Stimulated activated CD4-positive, alpha-beta T cell treated with anti-CD3 and anti-CD28 coated beads, Interleukin-12 subunit alpha, Interleukin-12 subunit beta, amount 100 ng/mL, for 48 hours (primary cell): ENCODE results near the gene GPHN.
A peak's percentile ranks its signal among the peaks of the same experiment; 100 is the strongest.

ENCODE experiments used
- DNase-seq, 3 donors: peaks; one replicate each; pipeline ENCODE4 v3.0.0-alpha.2; 2020; ENCODE audit warnings: low read depth in 2 of 3, low spot score in 1 of 3

GPHN gene

DNA sequence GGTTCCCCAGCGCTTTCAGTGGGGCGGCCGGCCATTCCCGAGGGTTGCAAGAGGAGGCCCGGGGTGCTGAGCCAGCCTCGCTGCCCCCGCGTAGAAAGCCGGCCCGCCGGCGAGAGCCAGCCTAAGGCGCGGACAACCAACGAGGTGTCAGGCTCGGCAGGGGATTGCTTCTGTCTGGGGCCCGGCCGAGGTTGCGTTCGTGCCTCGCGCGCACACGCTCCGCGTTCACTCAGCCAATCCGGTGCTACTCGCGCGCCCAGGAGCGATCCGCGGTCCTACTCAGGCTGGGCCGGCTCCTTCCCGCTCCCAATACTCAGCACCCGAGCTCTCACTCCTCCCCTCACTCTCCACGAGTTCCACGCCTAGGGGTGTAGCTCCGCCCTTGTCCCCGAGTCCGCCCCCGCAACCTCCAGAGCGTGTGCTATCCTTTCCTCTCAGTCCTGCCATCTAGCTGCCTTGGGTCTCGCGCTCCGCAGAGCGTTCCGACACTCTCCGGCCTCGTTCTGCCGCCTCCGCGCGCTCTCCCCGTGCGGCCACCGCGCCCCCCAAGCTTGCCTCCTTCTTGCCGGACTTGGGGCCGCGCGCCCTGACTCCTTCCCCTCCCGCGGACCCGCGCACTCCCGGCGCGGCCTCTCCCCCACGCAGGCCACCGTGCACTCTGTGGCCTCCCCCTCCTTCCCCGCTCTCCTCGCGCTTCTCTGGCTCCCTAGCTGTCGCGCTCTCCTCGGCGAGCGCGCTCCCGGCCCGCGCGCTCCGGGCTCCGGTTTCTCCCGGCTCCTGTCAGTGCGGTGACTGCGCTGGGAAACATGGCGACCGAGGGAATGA lies at the start of gene GPHN:
TSS of gene GPHN (plus strand) at position 426 of the 825 bp plus-strand sequence.
- peak; percentile 78 to 92 (median 89) for DNase-seq

DNA sequence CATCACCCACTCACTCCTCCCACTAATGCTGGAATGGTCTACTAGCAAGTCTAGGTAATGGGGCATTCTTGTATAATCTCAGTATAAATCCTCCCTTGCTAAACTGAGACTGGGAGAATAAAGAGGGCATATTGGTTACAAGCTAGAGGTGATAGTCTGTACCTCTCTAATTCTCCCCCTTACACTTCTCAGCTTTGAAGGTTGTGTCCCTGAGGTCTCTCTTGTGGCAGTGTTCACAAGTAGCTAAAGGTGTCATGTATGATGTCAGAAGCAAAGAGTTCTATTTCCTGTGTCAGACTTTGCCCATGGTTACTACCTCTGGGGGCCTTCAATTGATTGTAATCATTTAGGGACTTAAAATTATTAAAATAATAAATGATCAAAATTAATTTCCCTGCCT lies 48.3 kb upstream of the GPHN start:
- DNase-seq, result no peak

DNA sequence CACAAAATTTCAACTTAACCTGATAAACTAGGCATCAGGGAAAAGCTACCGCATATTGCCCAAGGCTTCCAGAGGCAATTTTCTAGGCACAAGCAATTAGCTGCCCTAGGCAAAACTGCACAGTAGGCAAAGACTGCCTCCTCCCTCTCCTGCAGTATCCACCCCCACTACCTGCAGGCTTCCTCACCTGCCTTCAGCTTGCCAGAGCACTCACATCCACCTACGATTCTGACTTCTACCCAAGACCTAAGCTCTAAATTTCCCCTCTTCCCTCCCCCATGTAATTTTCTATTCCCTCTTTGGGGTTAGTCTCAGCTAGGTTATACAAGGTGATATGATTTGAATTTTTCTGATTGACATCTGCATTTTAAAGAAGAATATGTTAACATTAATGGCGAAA lies 43.7 kb upstream of the GPHN start:
- DNase-seq, result no peak

DNA sequence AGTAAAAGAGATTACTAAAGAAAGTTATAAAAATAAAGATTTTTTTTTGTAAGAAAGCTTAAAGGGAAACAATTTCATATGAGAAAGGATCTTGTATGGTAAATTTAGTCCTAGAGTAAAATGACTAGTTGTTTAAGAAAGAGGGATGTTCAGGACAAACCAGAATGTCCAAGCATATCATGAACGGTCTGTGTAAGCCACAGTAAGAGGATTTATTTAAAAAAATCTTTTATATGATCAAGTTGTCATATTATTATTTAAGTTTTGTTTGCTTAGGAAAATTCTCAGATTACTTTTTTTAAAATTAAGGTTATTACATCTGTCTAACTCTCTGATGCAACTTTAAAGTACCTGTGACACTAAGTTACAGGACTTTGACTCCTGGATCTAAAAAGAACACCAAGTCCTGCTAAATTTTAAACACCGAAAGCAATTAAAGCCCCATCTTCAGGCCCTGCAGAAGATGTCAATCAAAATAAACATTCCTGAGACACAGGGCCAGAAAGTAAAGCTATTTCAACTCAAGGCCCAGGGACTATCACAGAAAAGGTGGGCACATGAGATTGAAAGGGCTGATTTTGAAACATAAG lies 39.1 kb upstream of the GPHN start:
- DNase-seq, result no peak

DNA sequence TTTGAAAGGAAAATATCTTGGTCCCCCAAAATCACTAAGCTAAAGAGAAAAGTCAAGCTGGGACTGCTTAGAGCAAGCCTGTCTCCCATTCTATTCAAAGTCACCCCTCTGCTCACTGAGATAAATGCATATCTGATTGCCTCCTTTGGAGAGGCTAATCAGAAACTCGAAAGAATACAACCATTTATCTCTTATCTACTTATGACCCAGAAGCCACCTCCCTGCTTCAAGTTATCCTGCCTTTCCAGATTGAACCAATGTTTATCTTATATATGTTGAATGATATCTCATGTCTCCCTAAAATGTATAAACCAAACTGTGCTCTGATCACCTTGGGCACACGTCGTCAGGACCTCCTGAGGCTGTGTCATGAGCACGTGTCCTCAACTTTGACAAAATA lies 36.4 kb upstream of the GPHN start:
- no peak for DNase-seq

DNA sequence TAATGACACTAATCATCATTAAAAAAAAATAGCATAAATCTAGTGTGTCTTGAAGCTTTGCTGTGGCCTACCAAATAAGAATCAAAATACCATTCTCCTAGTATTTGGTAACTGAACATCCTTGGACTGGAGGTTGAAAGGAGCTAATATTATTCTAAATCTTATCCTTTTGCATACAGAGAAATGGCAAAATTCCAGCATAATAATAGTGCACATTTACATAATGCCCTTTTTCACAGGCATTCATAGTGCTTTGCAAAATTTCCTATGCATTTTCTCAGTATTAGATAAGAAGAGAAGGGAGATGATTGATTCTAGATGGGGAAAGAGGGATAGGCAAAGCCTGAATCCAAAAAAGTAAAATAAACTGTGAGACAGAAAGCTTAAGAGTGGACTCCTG lies 35.7 kb upstream of the GPHN start:
- DNase-seq, result no peak

DNA sequence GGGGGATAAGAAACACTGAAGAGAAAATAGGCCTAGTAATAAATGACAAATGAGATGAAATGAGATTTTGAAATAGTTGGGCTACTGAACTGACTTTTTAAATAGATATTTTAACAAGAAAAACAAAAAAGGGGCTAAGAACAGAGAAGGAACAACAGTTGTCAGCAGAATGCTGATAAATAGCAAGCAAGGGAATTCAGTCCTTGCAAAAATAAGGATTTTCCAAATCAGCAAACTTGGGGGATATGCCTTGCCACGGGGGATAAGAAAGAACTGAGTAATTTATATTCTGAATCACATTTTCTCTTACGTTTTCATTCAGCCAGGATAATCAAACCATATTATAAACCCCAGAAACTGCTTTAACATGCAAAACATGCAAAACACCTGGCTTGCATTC lies 34.7 kb upstream of the GPHN start:
- no peak for DNase-seq

DNA sequence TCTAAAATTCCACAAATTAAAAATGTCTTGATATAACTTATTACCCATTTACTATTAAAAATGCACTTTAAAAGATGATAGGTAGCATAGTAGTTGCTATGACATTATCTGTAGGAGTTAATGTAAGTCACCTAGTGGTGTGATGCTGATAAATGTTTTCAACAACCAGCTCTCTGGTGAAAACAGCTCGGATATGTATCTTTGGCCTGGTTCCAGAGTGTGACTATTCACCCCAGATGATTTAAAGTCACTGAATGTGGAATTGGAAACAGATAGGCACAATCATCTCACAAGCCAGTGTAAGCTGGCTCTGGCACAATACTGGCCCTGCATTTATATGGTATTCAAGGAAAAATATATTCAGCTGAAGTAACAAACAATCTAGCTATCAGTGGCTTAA lies 31.0 kb upstream of the GPHN start:
- no peak for DNase-seq

DNA sequence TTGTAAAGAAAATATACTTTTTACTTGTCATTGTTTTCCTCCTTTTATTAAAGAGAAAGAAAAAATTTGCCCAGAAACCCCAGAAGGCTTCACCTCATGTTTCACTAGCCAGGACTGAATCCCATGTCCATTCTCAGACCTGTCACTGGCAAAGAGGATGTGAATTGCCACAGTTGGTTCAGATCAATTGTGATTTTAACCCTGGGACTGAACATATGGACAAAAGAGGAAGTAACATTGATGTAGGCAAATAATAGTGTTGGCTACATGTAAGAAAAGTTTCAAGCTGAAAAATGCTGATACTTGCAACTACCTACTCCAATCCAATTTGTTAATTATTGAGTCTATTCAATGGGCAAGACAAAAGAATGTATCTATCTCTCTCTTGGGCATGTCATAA lies 30.4 kb upstream of the GPHN start:
- no peak for DNase-seq

DNA sequence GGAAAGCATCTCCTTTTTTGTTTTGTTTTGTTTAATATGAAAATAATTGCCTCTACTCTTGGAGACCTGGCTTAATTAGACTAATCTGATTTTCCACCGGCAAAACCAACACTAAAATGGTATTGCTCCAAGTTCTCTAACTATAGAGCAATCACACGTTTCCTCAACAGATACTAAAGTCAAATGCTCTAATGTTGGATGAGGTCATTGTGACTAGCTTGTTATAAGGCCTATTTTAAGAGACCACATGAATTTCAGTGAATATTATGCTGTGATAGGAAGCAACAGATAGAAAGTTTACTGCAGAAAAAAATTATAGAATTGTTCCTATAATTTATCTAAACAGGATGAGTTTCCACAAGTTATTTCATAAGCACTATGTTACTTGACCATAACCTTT lies 25.1 kb upstream of the GPHN start:
- no peak for DNase-seq

DNA sequence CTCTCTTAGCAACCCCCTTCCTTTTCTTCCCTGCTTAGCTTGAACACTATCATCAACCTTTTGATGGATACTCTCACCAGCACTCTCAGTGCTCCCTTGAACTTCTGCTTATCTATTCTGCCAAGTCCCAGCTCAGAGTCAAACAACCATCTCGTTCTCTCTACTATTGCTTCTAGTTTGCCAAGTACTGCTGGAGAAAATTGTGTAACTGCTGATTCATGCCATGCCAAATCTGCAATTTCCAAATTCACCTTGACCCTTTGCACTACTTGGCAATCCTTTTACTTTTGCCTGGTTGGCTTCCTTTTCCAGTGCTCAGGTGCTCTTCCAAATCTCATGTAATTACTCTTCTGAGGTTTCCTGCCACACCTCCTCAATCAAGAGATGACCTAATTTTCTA lies 24.6 kb upstream of the GPHN start:
- no peak for DNase-seq

DNA sequence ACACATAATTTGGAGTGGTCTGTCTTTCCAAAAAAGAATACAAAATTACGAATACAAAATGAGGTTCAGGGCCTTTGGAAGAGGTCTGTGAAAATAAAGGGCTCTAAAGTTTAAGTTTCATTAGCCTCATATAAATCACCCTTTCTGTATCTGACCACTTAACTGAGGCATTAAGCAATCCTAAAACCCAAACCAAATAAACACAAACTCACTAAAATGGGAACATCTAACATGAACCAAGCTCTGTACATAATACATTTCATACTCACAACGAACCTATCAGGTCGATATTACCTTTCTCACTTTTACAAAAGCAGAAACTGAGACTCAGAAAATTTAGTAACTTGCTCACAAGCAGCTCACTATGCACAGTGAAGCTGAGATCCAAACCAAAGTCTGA lies 22.9 kb upstream of the GPHN start:
- no peak for DNase-seq

DNA sequence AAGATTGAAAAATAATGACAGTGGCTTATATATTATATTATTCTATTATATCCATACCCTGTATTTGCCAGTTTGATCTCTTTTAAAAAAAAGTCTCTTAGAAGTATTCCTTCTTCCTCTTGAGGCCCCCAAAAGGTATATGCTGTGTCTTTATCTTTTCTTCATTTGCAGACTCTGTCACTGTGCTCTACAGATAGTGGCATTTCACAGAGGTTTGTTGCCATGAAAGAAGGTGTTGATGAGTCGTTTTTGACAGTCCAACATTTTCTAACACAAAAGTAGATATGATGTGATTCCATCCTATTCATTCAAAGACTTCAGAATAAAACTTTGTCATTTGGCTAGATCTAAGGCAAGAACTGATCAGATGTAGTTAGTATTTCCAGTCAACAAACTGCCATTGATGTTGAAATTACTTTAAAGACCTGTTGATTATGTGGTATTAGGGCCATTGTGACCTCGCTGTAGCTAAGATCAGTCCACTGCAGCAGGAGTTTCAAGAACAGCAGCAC lies 22.0 kb upstream of the GPHN start, which contains the start of gene CCDC196:
TSS of gene CCDC196 (plus strand) at position 462 of the 512 bp plus-strand sequence. CDS start 132 bp downstream, outside the sequence.
- DNase-seq, result no peak

DNA sequence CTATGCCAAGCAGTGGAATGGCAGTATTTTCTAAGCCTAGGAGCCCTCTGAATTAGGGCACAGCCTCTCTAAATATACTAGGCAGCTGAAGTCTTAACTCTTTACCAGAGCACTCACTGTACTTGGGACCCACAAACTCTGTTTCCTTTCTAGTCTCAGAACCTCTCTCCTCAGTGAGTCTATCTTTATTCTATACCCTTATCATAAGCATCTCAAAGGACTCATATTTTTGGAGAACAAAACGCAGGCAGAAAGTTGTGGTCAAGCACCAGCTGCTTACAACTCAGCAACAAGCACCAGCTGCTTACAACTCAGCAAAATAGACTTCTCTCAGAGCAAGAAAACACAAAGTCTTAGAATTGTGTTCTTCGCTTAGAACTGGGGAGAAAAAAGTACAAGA lies 20.8 kb upstream of the GPHN start:
- DNase-seq, result no peak

DNA sequence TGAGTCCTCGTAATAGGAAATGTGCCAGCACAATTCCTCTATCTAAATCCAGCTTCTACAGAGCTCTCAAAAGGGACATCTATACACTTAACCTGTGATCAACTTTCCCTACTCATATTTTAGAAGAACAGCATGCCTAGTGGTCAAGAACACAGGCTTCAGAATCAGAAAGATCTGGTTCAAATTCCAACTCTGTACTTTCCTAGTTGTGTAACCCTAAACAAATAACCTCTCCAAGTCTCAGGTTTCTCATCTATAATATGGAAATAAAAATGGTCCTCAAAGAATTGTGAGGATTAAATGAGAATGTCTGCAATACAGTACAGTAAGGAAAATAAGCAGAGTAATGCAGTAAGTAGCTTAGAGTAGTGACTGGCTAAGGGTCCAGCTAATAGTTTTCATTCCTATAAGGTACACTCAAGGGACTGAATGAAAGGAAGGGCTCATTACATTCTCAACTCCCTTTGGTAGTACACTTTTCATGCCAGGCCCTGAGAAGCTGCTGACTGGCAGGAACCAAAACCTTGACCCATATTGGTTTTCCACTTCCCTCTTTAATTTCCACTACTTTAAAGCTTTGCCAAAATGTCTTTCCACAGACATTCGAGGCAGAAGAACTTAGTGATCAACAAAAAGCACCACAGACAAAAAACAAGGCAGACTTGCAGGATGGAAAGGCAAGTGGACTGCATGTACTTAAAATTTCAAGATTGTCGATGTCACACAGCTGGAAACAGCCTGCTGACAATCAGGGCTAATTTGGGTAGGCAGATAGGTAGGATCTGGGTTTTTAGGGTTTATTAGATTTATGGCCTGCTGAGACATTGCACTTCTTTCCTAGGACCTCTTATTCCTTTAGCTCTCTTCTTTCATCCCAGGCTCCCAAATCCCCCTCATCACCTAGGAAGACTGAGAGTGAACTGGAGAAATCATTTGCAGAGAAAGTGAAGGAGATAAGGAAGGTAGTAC lies 17.5 kb upstream of the GPHN start:
- DNase-seq, result no peak

DNA sequence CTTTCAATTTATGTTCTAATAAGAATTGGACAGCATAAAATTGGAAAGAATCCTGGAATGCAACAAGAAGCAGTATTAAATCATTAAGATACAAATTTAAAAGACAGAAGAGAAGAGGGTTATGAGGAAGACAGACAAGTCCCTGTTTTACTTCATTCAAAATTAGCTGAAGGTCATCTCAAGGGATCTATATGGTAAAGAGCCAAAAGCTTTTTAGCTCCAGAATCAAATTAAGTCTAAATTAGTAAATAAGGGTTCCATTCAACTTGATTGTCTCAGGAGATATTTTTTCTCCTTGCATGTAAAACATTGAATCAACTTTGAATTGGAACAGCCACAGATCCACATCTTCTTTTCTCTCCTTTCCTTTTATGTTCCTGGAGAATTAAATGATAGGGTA lies 14.2 kb upstream of the GPHN start:
- DNase-seq, result no peak

DNA sequence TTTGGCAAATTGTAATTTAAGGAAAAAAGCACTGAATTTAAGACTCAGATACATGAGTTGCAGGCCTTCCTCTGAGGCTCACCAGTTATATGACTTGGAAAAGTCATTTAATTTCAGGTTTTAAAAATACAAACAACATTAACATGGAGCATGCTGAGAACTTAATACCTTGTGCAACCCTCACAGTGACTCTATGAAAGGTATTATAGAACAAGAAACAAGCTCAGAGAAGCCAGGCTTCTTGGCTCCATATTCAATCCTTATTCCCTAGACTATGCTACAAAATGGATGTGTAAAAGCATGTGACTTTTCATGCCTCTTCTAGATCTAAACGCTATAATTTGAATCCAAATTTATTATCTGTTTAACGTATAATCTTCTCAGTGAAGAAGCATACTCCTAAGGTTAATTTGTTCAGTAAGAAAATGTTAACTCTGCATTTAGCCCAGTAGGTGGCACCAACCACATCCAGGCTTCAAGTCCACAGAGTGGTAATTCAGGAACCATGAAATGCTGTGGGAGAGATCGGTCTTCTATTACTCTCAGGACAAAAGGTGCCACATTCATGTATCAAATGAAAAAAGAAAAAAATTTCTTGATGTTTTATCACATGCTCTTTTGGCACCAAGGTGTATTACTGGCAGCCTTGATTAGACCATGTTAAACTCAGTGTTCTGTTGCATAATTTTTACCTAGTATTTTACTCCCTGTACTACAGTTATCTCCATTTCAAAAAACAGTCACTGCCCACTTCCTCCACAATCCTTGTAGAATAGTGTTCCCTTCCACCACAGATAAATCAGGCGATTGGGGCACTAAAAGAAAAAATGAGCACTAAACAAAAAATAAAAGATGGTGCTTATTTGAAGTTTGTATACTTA lies 12.5 kb upstream of the GPHN start:
- peak in 1 of 3 donors; percentile 11 for DNase-seq

DNA sequence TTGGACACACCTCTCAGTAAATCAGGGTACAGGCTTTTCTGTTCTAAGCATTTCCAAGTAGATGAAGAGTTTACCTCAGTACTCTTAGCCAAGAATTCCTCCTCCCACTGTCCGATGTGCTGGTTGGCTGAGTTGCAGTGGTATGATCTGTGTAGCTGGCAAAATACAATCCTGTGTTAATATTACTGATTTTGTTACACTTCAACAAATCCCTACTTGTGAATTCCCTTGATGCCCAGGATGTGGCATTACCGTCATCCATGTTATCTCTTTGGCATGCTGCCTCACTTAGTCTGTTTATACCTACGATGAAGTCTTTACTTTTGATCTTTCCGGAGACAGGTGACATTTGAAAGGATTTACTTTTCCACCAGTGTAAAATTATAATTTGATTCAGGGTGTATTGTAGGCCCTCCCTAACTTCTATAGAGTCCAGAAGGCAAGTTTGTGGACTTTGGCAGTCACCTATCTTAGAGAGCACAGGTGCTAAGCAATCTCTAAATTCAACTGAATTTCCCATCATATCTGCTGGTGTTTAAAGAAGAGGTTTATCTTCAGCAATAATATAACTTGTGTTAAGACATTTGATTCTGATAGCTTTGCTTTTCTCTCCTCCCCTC lies 11.6 kb upstream of the GPHN start:
- no peak for DNase-seq

DNA sequence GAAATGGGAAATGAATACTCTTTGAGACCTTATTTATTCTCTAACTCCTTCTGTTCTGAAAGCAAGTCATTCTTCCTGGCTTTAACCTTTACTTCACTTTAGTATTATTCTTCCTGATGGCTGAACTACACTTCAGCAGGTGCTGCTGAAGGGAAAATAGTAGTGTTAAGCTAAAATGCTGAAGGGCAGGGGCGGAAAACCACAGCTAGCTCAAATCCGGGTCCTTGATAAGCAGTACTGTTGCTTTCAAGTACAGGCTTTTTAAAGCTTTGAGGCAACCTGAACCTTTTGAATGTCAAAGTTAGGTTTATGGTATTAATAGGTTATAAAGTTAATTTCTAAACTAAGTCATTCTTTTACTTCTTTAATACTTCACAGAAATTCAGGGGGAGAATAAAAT lies 11.0 kb upstream of the GPHN start:
- no peak for DNase-seq

DNA sequence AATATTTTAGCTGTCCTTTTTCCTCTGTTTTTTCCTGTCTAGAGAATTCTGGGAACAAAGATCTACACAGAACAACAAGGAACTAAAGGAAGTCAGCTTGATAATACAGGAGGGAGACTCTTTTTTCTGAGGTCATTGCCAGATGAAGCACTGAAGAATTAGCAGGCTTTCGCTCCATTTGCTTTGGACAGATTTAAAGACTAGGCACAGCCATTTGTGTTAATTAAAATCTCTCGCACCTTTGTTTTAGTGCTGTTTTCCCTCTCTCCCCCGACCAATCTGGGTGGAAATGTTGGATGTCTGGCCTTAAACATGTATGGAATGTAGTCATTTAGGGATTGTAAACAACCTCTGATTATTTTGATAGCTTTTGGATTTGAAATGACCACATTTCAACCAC lies 9.6 kb upstream of the GPHN start:
- DNase-seq, result no peak
